ENCODE measurements around the gene TSSK2.

- TF ChIP-seq MEIS1 (CRISPR knock-in tag; IDR thresholded peaks at IDR 0.05; ENCODE audit: borderline replicate concordance), result no peak
- TF ChIP-seq YY1 (tag by site-specific recombination; IDR thresholded peaks at IDR 0.05), result no peak
- TF ChIP-seq ZNF501 (tag by site-specific recombination; IDR thresholded peaks at IDR 0.05), result no peak
- TF ChIP-seq ZNF223 (tag by site-specific recombination; IDR thresholded peaks at IDR 0.05), result no peak
- TF ChIP-seq CTCF (tag by site-specific recombination; IDR thresholded peaks at IDR 0.05), result no peak
- TF ChIP-seq ZNF280D (tag by site-specific recombination; IDR thresholded peaks at IDR 0.05), result no peak
These were observed 18.2 kb downstream of the TSSK2 start for GRCh38 chr22:19149047-19149883.
